Fibroblast of peridontal ligament (primary cell): ENCODE results near the gene PLCH1.
A peak's percentile ranks its signal among the peaks of the same experiment; 100 is the strongest.

ENCODE experiments used
- DNase-seq: peaks from one replicate; pipeline ENCODE4 v3.0.0-alpha.2; 2010; ENCODE audit errors: extremely low read depth

Gene PLCH1

GRCh38 chr3:155604967-155605366 is 139.9 kb downstream of the PLCH1 start:
- DNase-seq, result no peak

GRCh38 chr3:155604126-155604525 is 140.7 kb downstream of the PLCH1 start:
- no peak for DNase-seq

- DNase-seq, result no peak
These were observed 141.6 kb downstream of the PLCH1 start for GRCh38 chr3:155603302-155603701.

- no peak for DNase-seq
These were observed 142.6 kb downstream of the PLCH1 start for GRCh38 chr3:155602307-155602706.

- no peak for DNase-seq
These were observed 146.2 kb downstream of the PLCH1 start for GRCh38 chr3:155598671-155599070.

GRCh38 chr3:155596615-155597014 is 148.3 kb downstream of the PLCH1 start:
- no peak for DNase-seq

GRCh38 chr3:155595371-155595770 is 149.5 kb downstream of the PLCH1 start:
- DNase-seq, result no peak

GRCh38 chr3:155594526-155595187 is 150.2 kb downstream of the PLCH1 start:
- no peak for DNase-seq

GRCh38 chr3:155587581-155587980 is 157.3 kb downstream of the PLCH1 start:
- DNase-seq, result no peak

- DNase-seq, result no peak
These were observed 159.5 kb downstream of the PLCH1 start for GRCh38 chr3:155585384-155585783.

- DNase-seq, result no peak
These were observed 163.3 kb downstream of the PLCH1 start for GRCh38 chr3:155581579-155581978.

- DNase-seq, result peak; percentile 82
These were observed 172.8 kb downstream of the PLCH1 start for GRCh38 chr3:155572085-155572484.

GRCh38 chr3:155568295-155568694 is 176.6 kb downstream of the PLCH1 start:
- DNase-seq, result no peak

GRCh38 chr3:155560594-155560993 is 184.3 kb downstream of the PLCH1 start:
- no peak for DNase-seq

- DNase-seq, result no peak
These were observed 184.7 kb downstream of the PLCH1 start for GRCh38 chr3:155560135-155560534.

GRCh38 chr3:155556531-155556930 is 188.3 kb downstream of the PLCH1 start:
- peak; percentile 27 for DNase-seq

- DNase-seq, result no peak
These were observed 189.3 kb downstream of the PLCH1 start for GRCh38 chr3:155555479-155556060.

GRCh38 chr3:155554777-155555451 is 190.0 kb downstream of the PLCH1 start:
- DNase-seq, result no peak

GRCh38 chr3:155553780-155554179 is 191.1 kb downstream of the PLCH1 start:
- DNase-seq, result no peak

GRCh38 chr3:155553326-155553725 is 191.5 kb downstream of the PLCH1 start:
- DNase-seq, result no peak

- no peak for DNase-seq
These were observed 194.5 kb downstream of the PLCH1 start for GRCh38 chr3:155550391-155550790.

- DNase-seq, result no peak
These were observed 195.8 kb downstream of the PLCH1 start for GRCh38 chr3:155549087-155549486.

GRCh38 chr3:155548195-155548594 is 196.7 kb downstream of the PLCH1 start:
- DNase-seq, result peak; percentile 68
